GM23338 (cell line): Measurements from ENCODE around the gene TSSC4. TPM values are rescaled to one million over a fixed set of nuclear protein-coding genes. Genes with fewer than 3 reads are reported as not detected.

Experiments
- CREB1 ChIP-seq: fragments of 250-450 bp; sonication (Bioruptor Pico); IDR thresholded peaks from 2 replicates; pipeline ENCODE4 v1.5.0; 2020; ENCODE audit warnings: low read depth, mild to moderate bottlenecking, moderate library complexity
- ETS1 ChIP-seq: IDR thresholded peaks from 2 replicates; pipeline ENCODE4 v1.6.1; 2016; ENCODE audit warnings: antibody characterized with exemption
- EZH2 ChIP-seq: fragments of 200-600 bp; sonication (generic); IDR thresholded peaks from one replicate; pipeline ENCODE4 v1.8.0; 2017; ENCODE audit warnings: antibody characterized with exemption, mild to moderate bottlenecking, low read depth; ENCODE audit not compliant: unreplicated experiment
- JUNB ChIP-seq: IDR thresholded peaks from one replicate; pipeline ENCODE4 v1.6.1; 2016; ENCODE audit warnings: antibody characterized with exemption; ENCODE audit not compliant: unreplicated experiment
- NANOG ChIP-seq: IDR thresholded peaks from 2 replicates; pipeline ENCODE4 v1.6.1; 2016; ENCODE audit warnings: antibody characterized with exemption, borderline replicate concordance
- REST ChIP-seq: IDR thresholded peaks from one replicate; pipeline ENCODE4 v1.6.1; 2018; ENCODE audit warnings: antibody characterized with exemption; ENCODE audit not compliant: unreplicated experiment
- ZNF114 ChIP-seq: fragments of 250-450 bp; sonication (Bioruptor Pico); IDR thresholded peaks from 2 replicates; pipeline ENCODE4 v1.5.0; 2020; ENCODE audit warnings: mild to moderate bottlenecking, moderate library complexity
- ZNF331 ChIP-seq: fragments of 250-450 bp; sonication (Bioruptor Pico); IDR thresholded peaks from 2 replicates; pipeline ENCODE4 v1.5.0; 2020; ENCODE audit warnings: low read depth, mild to moderate bottlenecking, moderate library complexity
- ZNF462 ChIP-seq: fragments of 250-450 bp; sonication (Bioruptor Pico); IDR thresholded peaks from 2 replicates; pipeline ENCODE4 v1.5.0; 2020; ENCODE audit warnings: mild to moderate bottlenecking, moderate library complexity
- polyA plus RNA-seq: library from polyadenylated mRNA; unstranded; fragments of >200 nt; fragmentation: Nextera tagmentation; extraction: Ambion mirVana; gene quantifications from 2 replicates; pipeline ENCODE4 v1.2.1, GENCODE V29; 2016
- total RNA-seq: library from RNA; depleted of rRNA; stranded (reverse); fragments of >200 nt; shearing (Covaris generic); gene quantifications from 2 replicates; pipeline ENCODE4 v1.2.3, GENCODE V29; 2014

TSSC4 gene
- total and polyA plus RNA-seq, 2 experiments from 2014 or later: 27.5 to 44.3 TPM

GRCh38 chr11:2434506-2435255 lies 34.1 kb downstream of the TSSC4 start (continued):
- TF ChIP-seq ZNF462: no peak
- TF ChIP-seq REST: no peak
- no peak for TF ChIP-seq ZNF114 (CRISPR knock-in tag)
- TF ChIP-seq NANOG: no peak
- no peak for TF ChIP-seq JUNB
- TF ChIP-seq EZH2: no peak
- TF ChIP-seq CREB1: no peak
- no peak for TF ChIP-seq ZNF331 (CRISPR knock-in tag)
- no peak for TF ChIP-seq ETS1
